HT-29 (cell line): ENCODE results near the gene TOP3B. TPM values are rescaled to one million over a fixed set of nuclear protein-coding genes. Genes with fewer than 3 reads are reported as not detected.
"Not testable (repeated sequence)": the region's sequence is repeated elsewhere in the genome, so short reads cannot be mapped to it uniquely, and the experiment has no call there.

Experiments used
- DNase-seq: peaks from one replicate; pipeline ENCODE4 v3.0.0-alpha.2; 2015; ENCODE audit warnings: low spot score
- total RNA-seq: library from RNA; depleted of rRNA; stranded (reverse); fragments of >200 nt; shearing (Covaris generic); gene quantifications from 2 replicates; pipeline ENCODE4 v1.2.3, GENCODE V29; 2014

The TOP3B gene
- total RNA-seq, 1 experiment from 2014 or later = 39.2 TPM

GRCh38 chr22:21923163-21923561 is 59.4 kb downstream of the TOP3B start:
- DNase-seq = no peak

GRCh38 chr22:21922370-21923162 is 60.0 kb downstream of the TOP3B start:
- no peak for DNase-seq

DNA sequence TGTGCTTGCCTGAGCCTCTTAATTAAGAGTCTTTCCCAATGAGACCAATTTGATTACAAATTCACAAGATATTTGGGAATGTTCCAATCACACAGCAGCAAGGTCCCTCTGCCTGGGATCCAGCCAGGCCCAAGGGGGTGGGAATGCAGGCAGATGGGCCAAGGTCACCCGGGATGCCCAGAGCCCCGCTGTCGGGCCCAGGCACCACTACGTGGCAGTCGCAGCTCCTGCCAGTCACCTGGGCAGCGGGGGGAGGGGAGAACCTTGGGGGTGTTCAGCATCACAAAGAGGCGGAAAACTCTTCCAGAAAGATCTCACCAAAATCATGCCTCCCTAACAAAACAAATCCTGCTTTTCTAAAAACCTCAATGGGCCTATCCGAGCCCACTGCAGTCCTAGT is 60.9 kb downstream of the TOP3B start:
- no peak for DNase-seq

DNA sequence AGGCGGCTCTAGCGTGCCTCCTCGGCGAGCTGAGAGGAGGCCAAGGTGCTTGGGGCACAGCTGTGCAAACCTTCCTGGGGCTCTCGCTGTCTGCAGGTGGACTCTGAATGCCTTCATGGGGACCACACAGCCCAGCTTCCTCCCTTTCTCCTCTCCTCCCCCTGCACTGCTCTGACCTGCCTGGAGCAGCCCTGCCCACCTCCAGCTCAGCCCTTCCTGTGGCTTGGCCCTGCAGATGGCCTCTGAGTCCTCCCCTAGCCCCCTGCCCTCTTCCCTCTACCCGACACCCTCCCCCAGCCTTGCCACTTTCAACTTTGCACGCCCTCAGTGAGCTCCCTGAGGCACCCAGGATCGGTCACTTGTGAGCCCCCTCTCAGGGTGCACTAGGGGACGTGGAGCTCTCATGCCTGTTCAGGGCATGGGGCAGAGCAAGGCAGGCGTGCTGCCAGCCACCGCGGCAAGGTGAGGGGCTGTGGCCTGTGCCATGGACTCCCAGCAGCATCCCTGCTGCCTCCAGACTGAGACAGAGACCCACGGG is 61.3 kb downstream of the TOP3B start:
- no peak for DNase-seq

GRCh38 chr22:21920341-21921183 is 62.0 kb downstream of the TOP3B start:
- no peak for DNase-seq

DNA sequence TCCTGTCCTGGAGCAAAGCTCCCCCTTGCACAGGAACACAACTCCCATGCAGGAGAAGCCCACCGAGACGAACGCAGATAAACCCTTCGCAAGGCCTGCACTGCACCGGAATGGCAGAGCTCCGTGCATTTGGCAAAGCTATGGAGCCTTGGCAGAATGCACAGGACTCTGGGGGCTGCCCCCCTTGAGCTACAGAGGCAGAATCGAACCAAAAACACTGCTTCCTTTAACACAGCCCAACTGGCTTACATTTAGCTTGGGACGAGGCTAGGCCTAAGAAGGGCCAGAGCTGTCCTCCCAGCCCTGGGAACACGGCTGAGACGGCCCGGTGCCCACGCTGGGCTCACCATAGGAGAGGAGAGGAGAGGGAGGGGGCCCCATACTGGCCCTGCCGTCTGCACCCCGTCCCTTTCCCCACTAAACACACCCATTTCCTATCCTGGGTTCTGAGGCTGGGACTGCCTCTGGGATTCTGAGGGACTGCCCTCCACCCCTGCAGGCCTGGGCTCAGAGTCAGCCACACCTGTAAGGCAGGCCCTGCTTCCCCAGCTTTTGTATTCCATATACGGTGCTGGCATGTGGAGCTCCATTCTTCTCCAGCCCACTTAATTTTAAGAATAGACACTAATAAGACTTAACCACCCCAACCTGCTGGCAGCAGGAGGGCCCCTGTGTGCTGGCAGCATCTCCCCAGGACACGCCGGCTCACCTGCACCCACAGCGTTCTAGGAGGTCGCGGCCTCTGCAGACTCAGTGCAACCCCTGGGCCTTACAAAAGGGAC is 62.9 kb downstream of the TOP3B start:
- no peak for DNase-seq

GRCh38 chr22:21918466-21919185 is 64.0 kb downstream of the TOP3B start:
- DNase-seq = no peak

DNA sequence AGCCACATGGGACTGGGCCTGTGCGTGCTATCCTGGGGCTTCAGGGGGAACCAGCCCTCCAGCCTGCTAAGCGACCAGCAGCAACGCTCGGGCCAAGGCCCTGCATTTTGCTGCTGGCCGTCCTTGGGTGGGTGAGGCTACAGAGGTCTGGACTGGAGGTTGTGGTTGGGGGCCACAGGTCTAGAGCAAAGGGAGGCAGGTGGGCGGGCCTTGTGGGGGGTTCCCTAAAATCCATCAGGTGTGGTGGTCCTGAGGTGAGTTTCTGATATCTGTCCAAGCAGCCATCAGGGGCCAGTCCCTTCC is 64.7 kb downstream of the TOP3B start:
- DNase-seq = no peak

GRCh38 chr22:21917181-21917958 is 65.2 kb downstream of the TOP3B start:
- no peak for DNase-seq

GRCh38 chr22:21916309-21916918 is 66.2 kb downstream of the TOP3B start:
- no peak for DNase-seq

DNA sequence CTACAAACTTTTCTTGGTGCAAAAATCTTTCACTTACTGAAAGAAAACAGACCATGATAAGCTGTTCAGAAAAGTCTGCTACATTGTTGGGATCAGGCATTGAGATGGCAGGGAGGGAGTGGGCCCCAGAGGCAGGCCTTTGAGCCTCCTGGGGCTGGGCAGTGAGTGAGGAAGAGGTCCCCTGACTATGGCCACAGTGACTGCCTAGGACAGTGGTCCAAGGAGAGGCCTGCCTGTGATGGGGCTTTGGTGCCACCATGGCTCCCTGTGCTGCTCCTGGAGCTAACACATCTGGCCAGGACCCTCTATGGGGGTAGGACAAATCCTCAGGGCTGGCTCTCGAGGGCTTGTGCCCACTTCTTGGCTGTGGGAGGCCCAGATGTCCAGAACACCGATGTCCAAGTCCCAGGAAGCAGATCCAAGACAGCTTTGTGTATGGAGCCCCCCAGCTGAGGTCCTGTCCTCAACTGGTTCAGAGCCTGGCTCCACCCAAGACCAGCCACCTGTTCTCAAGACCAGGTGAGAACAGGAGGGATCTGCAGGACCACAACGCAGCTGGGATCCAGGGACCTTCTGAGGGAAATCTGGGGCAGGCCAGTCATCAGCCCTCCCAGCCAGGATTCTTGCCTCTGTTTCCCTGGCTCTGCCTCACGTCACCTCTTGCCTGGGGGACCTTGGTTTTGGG is 66.8 kb downstream of the TOP3B start:
- DNase-seq = no peak

DNA sequence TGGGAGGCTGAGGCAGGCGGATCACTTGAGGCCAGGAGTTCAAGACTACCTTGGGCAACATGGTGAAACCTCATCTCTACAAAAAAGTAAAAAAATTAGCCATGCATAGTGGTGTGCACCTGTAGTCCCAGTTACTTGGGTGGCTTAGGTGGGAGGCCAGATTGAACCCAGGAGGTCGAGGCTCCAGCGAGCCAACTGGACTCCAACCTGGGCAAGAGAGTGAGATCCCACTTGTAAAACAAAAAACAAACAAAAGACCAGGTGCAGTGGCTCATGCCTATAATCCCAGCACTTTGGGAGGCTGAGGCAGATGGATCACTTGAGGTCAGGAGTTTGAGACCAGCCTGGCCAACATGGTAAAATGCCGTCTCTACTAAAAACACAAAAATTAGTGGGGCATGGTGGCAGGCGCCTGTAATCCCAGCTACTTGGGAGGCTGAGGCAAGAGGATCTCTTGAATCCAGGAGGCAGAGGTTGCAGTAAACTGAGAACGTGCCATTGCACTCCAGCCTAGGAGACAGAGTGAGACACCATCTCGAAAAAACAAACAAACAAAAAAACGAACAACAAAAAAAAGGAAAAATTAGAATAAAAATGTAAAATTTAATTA is 68.4 kb downstream of the TOP3B start:
- not testable (repeated sequence) for DNase-seq

DNA sequence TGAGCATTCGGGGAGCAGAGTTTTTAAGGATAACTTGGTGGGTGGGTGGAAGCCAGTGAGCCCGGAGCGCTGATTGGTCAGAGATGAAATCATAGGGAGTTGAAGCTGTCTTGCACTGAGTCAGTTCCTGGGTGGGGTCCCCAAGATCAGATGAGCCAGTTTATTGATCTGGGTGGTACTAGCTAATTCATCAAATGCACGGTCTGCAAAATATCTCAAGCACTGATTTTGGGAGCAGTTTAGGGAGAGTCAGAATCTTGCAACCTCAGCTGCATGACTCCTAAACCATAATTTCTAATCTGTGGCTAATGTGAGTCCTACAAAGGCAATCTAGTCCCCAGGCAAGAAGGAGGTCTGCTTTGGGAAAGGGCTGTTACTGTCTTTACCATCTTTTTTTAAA is 72.2 kb downstream of the TOP3B start:
- not testable (repeated sequence) for DNase-seq

DNA sequence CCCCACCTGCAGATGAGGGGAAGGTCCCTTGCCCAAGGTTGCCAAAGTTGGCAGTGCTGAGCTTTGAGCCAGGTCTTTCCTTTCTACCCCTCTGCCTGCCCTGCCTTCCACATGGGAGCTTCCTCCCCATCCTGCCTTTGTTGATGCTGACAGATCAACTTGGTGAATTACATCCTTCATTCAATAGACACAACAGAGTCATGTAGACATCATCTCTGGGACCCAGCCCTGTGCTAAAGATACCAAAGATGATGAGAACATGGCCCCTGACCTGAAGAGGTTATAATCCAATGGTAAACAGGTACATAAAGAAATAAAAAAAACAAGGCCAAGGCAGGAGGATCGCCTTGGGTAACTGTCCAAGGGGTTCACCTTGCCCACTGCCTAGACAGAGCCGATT is 72.7 kb downstream of the TOP3B start:
- DNase-seq = no peak

- no peak for DNase-seq
These were observed 74.7 kb downstream of the TOP3B start for GRCh38 chr22:21907638-21908522.
